DMS153 treated with DMSO at 0.1 percent for 48 hours (cell line): ENCODE measurements around the gene GOLGA8G.
"Not testable (repeated sequence)": the region's sequence is repeated elsewhere in the genome, so short reads cannot be mapped to it uniquely, and the experiment has no call there.

Source experiments
- DNase-seq: peaks from one replicate; lab custom pipeline; 2025; ENCODE audit not compliant: unreplicated experiment; lab: John Stamatoyannopoulos, UW

The GOLGA8G gene, protein sequence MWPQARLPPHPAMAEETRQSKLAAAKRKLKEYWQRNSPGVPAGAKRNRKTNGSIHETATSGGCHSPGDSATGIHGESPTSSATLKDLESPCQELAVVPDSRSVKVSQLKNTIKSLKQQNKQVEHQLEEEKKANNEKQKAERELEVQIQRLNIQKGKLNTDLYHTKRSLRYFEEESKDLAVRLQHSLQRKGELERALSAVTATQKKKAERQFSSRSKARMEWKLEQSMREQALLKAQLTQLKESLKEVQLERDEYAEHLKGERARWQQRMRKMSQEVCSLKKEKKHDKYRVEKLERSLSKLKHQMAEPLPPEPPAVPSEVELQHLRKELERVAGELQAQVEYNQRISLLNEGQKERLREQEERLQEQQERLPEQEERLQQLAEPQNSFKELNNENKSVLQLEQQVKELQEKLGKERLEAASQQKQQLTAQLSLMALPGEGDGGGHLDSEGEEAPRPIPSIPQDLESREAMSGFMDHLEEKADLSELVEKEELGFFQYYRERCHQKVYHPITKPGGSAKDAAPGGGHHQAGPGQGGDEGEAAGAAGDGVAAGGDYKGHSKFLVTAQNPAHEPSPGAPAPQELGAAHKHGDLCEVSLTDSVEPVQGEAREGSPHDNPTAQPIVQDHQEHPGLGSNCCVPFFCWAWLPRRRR

DNA sequence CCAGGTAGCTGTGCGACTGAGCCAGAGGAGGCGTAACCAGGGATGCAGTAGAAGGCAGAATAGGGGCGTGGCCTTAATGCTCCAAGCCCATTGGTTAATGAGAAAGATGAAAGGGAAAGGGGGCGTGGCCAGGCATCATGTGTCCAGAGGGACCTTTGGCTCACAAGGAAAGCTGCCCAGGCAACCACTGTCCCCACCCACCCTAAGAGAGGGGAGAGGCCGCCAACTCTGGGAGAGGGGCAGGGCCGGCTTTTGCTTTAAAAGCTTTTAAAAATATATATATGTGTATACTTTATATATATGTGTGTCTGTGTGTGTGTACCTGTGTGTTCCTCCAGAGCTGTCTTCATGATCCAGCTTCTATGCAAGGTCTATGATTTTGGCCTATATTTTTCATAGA is at the start of gene GOLGA8G:
Gene GOLGA8G (minus strand): TSS at position 18 of the 400 bp plus-strand sequence. CDS start 62 bp downstream, outside the sequence.
- DNase-seq: not testable (repeated sequence)

DNA sequence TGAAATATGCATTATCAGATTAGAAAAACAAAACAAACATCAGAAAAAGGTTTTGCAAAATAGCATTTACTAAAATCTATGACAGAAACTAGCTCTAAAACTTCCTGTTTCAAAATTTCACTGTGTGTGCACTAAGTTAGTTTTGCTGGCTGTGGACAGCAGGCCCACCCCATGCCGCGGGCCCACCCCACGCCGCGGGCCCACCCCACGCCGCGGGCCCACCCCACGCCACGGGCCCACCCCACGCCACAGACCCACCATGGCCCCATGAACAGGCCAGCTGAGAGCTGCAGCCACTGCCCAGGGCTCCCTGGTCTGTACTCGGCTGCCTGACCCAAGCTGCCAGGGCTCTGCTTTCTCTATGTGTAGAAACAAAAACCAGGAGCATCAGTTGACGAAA is 40.6 kb upstream of the GOLGA8G start:
- not testable (repeated sequence) for DNase-seq

DNA sequence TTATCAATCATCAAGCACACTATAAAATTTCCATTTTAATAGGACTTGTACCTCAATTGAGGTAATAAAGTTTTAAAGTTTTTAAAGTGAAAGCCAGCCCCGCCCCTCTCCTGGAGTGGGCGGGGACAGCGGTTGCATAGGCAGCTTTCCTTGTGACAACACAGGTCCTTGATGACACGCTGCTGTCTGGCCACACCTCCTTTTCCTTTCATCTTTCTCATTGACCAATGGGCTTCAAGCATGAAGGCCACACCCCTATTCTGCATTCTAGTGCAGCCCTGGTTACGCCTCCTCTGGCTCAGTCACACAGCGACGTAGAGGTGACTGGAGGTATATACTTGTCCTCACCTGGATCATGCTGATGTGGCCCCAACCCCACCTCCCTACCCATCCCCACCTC is 20.5 kb upstream of the GOLGA8G start, which contains the start of gene GOLGA6L25:
Gene GOLGA6L25 (plus strand): TSS at position 301 of the 400 bp plus-strand sequence. CDS start 61 bp downstream, at position 362.
- DNase-seq: not testable (repeated sequence)

DNA sequence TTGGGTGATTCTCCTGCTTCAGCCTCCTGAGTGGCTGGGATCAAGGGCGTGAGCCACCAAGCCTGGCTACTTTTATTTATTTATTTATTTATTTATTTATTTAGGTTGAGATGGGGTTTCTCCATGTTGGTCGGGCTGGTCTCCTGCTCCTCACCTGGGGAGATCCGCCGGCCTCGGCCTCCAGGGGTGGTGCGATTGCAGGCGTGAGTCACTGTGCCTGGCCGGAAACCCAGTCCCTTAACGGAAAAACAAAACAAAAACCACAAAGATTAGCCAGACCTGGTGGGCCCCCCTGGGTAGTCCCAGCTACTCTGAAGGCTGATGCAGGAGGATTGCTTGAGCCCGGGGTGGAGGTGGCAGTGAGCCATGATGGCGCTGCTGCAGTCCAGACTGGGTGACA is 17.6 kb downstream of the GOLGA8G start:
- not testable (repeated sequence) for DNase-seq

DNA sequence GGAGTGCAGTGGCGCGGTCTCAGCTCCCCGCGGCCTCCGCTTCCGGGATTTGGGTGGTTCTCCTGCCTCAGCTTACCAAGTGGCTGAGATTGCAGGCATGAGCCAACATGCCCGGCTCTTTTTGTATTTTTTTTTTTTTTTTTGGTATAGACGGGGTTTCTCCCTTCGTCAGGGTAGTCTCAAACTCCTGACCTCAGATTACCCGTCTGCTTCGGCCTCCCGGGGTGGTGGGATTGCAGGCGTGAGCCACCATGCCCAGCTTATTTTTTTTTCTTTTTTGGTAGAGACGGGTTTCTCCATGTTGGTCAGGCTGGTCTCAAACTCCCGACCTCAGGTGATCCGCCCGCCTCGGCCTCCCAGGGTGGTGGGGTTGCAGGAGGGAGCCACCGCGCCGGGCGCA is 18.6 kb downstream of the GOLGA8G start:
- DNase-seq: not testable (repeated sequence)

DNA sequence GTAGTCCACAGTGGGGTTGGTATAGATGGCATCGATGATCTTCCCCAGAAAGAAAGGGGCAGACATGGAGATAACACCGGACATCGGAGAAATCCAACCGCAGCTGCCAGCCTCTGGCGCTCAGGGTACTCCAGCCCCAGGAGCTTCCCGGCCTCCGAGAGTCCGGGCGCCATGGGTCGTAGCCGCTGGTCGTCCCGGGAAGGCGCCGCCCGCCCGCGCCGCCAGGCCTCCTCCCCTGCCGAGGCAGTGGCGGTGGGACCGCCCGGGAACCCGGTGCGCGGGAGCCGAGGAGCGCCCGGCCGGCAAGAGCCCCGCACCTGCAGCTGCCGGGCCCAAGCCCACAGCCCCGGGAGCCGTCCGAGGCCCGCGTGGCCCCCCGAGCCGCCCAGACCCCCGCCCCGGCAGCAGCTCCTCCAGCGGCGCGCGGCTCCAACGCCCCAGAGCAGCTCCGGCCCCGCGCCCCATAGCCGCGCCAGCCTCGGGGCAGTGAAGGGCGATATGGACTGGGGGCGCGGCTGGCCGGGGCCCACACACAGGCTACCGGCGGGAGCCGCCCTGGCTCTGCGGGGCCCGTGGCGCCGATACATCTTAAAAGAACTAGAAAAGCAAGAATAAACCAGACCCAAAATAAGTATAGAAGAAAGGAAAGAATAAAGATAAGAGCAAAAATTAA is 24.4 kb downstream of the GOLGA8G start:
- not testable (repeated sequence) for DNase-seq

DNA sequence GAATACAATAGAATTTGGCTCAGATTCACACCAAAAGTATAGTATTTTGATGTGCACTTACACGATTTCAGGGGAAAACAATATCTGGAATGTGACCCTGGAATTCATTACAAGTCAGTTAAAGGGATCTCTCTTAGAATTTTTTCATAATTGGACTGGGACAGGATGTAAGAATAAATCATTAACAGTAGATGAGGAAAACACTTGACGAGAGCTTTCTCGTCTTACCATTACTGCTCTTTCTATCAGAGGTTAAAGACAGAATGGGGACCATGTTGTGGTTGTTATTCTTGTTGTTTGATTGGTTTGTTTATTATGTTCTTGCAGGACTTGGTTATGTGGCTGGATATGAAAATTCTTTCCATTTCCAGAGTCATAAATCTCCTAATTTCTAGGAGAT is 51.4 kb downstream of the GOLGA8G start:
- DNase-seq: not testable (repeated sequence)
